B cell (primary cell): ENCODE data around the gene RNFT2. TPM values are rescaled to one million over a fixed set of nuclear protein-coding genes. Genes with fewer than 3 reads are reported as not detected.
A peak's percentile ranks its signal among the peaks of the same experiment; 100 is the strongest.

ENCODE experiments used
- ATAC-seq: fragments of 200-7000 bp; cut with Tn5 transposase; one replicate; pipeline ENCODE4 v1.10.0; 2021; ENCODE audit warnings: low read depth, mild to moderate bottlenecking, moderate number of reproducible peaks, moderate library complexity
- CTCF ChIA-PET: fragments of 350-600 bp; sonication (Branson Sonifier 250); formaldehyde crosslinking; loops from one replicate; lab custom pipeline; 2021; ENCODE audit warnings: antibody characterized with exemption, inconsistent platforms; lab: Charles Lee
- POLR2A ChIA-PET: fragments of 350-600 bp; sonication (Branson Sonifier 250); formaldehyde crosslinking; loops from one replicate; lab custom pipeline; 2021; ENCODE audit warnings: antibody characterized with exemption; lab: Charles Lee
- DNase-seq: peaks from one replicate; pipeline ENCODE4 v3.0.0; 2013
- H2AFZ ChIP-seq: 2 replicates; pipeline ENCODE4 v1.6.1; 2012; ENCODE audit warnings: mild to moderate bottlenecking, low read depth, low read length; ENCODE audit not compliant: insufficient read depth, poor library complexity, severe bottlenecking
- H3K27ac ChIP-seq, 2 donors: 1 replicate in 1 of 2; 2 replicates in 1 of 2; pipeline ENCODE4 v1.5.1; 2012 to 2013; ENCODE audit warnings: low read length in 2 of 2, mild to moderate bottlenecking in 2 of 2, moderate library complexity in 1 of 2
- H3K27me3 ChIP-seq, 4 experiments: fragments of 200-600 bp in 1 of 4; sonication (generic) in 1 of 4; replicated peaks in 1 of 4; 1 replicate in 2 of 4; 2 replicates in 2 of 4; pipeline versions ENCODE4 v1.6.1 to v1.7.0; 2013 to 2016; ENCODE audit warnings: low read length in 3 of 4, mild to moderate bottlenecking in 2 of 4, mixed read lengths in 1 of 4, moderate library complexity in 1 of 4; ENCODE audit not compliant: insufficient read depth in 4 of 4, control insufficient read depth in 3 of 4; ENCODE audit errors: control extremely low read depth in 1 of 4
- H3K36me3 ChIP-seq, 2 experiments: replicated peaks in 1 of 2; 1 replicate in 1 of 2; 2 replicates in 1 of 2; pipeline versions ENCODE4 v1.6.1 to v1.7.1; 2013; ENCODE audit warnings: low read length in 1 of 2; ENCODE audit not compliant: insufficient read depth in 2 of 2, control insufficient read depth in 1 of 2; ENCODE audit errors: control extremely low read depth in 1 of 2, extremely low read depth in 1 of 2
- H3K4me1 ChIP-seq, 2 donors: fragments of 200-600 bp in 1 of 2; sonication (generic) in 1 of 2; 1 replicate in 1 of 2; 2 replicates in 1 of 2; pipeline versions ENCODE4 v1.5.1 to v1.6.1; 2013 to 2017; ENCODE audit warnings: low read length in 2 of 2; ENCODE audit not compliant: control insufficient read depth in 2 of 2, insufficient read depth in 2 of 2
- H3K4me2 ChIP-seq: replicated peaks from 2 replicates; pipeline ENCODE3; 2012; ENCODE audit warnings: mild to moderate bottlenecking, low read depth, low read length; ENCODE audit not compliant: poor library complexity, severe bottlenecking
- H3K4me3 ChIP-seq, 5 experiments: fragments of 200-600 bp in 1 of 5; sonication (generic) in 1 of 5; 1 replicate in 3 of 5; 2 replicates in 2 of 5; pipeline versions ENCODE4 v1.5.1 to v1.7.0; 2011 to 2016; ENCODE audit warnings: low read length in 4 of 5, mild to moderate bottlenecking in 4 of 5, low read depth in 2 of 5, control low read depth in 1 of 5, moderate library complexity in 1 of 5; ENCODE audit not compliant: insufficient read depth in 1 of 5; ENCODE audit errors: control extremely low read depth in 1 of 5, extremely low read depth in 1 of 5
- H3K79me2 ChIP-seq: fragments of 200-600 bp; sonication (generic); one replicate; pipeline ENCODE4 v1.6.0; 2016; ENCODE audit warnings: low read length; ENCODE audit not compliant: control insufficient read depth, insufficient read depth
- H3K9ac ChIP-seq: fragments of 200-600 bp; sonication (generic); 2 replicates; pipeline ENCODE4 v1.6.1; 2017; ENCODE audit warnings: mild to moderate bottlenecking, low read length, moderate library complexity
- H3K9me3 ChIP-seq, 3 donors: one replicate each; pipeline versions ENCODE4 v1.6.1 to v1.7.1; 2013; ENCODE audit warnings: low read length in 2 of 3; ENCODE audit not compliant: control insufficient read depth in 2 of 3, insufficient read depth in 1 of 3; ENCODE audit errors: control extremely low read depth in 1 of 3
- H4K20me1 ChIP-seq: 2 replicates; pipeline ENCODE4 v1.6.0; 2012; ENCODE audit warnings: mild to moderate bottlenecking, low read length; ENCODE audit not compliant: insufficient read depth, control insufficient read depth, poor library complexity, severe bottlenecking
- H3K27ac Mint-ChIP-seq: one replicate; pipeline ENCODE4 v1.8.0; 2021; ENCODE audit warnings: mixed read lengths
- H3K27me3 Mint-ChIP-seq: one replicate; pipeline ENCODE4 v1.8.0; 2021; ENCODE audit warnings: mixed read lengths
- H3K4me1 Mint-ChIP-seq: one replicate; pipeline ENCODE4 v1.8.0; 2021; ENCODE audit warnings: mixed read lengths
- H3K4me3 Mint-ChIP-seq: one replicate; pipeline ENCODE4 v1.8.0; 2021; ENCODE audit warnings: mixed read lengths
- H3K9me3 Mint-ChIP-seq: one replicate; pipeline ENCODE4 v1.8.0; 2022; ENCODE audit warnings: mixed read lengths; ENCODE audit not compliant: insufficient read depth
- EZH2 ChIP-seq: IDR thresholded peaks from 2 replicates; pipeline ENCODE4 v1.6.1; 2012; ENCODE audit warnings: borderline replicate concordance, low read depth, mild to moderate bottlenecking, moderate library complexity, low read length; ENCODE audit not compliant: insufficient read depth, poor library complexity, severe bottlenecking
- WGBS: methylation state at CpG from one replicate; pipeline ENCODE4 v1.1.5; 2013; ENCODE audit warnings: missing lambda C conversion rate; ENCODE audit not compliant: insufficient coverage; 5-methylcytosine and 5-hydroxymethylcytosine counted together
- intact Hi-C: fragments of 100-400 bp; cut with micrococcal nuclease; formaldehyde crosslinking; loops from one replicate; pipeline ENCODE4 v1.10.0; 2022
- polyA plus RNA-seq: library from polyadenylated mRNA; depleted of rRNA; stranded (reverse); fragments of >200 nt; gene quantifications from 2 replicates; pipeline ENCODE4 v1.2.3, GENCODE V29; 2012
- total RNA-seq, 2 donors: library from RNA; stranded (reverse); fragments of 120-200 nt in 1 of 2; gene quantifications; 1 replicate in 1 of 2; 2 replicates in 1 of 2; pipeline versions ENCODE4 v1.2.3 to v1.2.4, GENCODE V29; 2013 to 2022
- TF ChIP-seq, protein P1 (sequence below): fragments of 200-600 bp; IDR thresholded peaks from one replicate; pipeline ENCODE4 v1.8.0; 2022; ENCODE audit warnings: antibody characterized with exemption, mild to moderate bottlenecking

The RNFT2 gene
- total and polyA plus RNA-seq, 2 donors (not counting 1 experiment from before 2014, with no cell fraction given): 5.2 to 18.2 TPM

GRCh38 chr12:116800918-116801317 lies 62.8 kb downstream of the RNFT2 start:
- H3K4me1 ChIP-seq: peaks cover 33 to 42% of the 10 kb centered on the region in 2 donors
- H4K20me1 ChIP-seq: no peaks in the 10 kb centered on the region
- H3K27me3 ChIP-seq: no peaks in the 10 kb centered on the region
- Mint-ChIP-seq H3K4me1 (peaks cover 43% of the 10 kb centered on the region), H3K27me3 (no peaks in the 10 kb centered on the region), H3K27ac (peak overlapping the region; percentile 83), H3K4me3 (no peak overlapping the region), H3K9me3 (peaks cover 7% of the 10 kb centered on the region)
- intact Hi-C loops: loop anchor here (5.0 kb wide), 1 partner anchor 64 kb away; the partner anchor contains the start of genes RNFT2 and SPRING1
- no CpG with 5 or more reads among the region's 2 CpGs for WGBS
- H3K4me3 ChIP-seq: no peak overlapping the region
- no peak overlapping the region for H3K4me2 ChIP-seq
- H3K9ac ChIP-seq: no peak overlapping the region
- ChIA-PET POLR2A (no interaction called here), CTCF (interaction anchor here (1.2 kb wide), 1 partner anchor 80 kb away, joined by 4 read pairs; the partner anchor contains the start of gene HRK)
- ATAC-seq (no peak), DNase-seq (no peak)
- H3K79me2 ChIP-seq: no peaks in the 10 kb centered on the region
- TF ChIP-seq, protein P1, sequence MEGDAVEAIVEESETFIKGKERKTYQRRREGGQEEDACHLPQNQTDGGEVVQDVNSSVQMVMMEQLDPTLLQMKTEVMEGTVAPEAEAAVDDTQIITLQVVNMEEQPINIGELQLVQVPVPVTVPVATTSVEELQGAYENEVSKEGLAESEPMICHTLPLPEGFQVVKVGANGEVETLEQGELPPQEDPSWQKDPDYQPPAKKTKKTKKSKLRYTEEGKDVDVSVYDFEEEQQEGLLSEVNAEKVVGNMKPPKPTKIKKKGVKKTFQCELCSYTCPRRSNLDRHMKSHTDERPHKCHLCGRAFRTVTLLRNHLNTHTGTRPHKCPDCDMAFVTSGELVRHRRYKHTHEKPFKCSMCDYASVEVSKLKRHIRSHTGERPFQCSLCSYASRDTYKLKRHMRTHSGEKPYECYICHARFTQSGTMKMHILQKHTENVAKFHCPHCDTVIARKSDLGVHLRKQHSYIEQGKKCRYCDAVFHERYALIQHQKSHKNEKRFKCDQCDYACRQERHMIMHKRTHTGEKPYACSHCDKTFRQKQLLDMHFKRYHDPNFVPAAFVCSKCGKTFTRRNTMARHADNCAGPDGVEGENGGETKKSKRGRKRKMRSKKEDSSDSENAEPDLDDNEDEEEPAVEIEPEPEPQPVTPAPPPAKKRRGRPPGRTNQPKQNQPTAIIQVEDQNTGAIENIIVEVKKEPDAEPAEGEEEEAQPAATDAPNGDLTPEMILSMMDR: no peak
- no peak for TF ChIP-seq EZH2
- no peak overlapping the region for H2AFZ ChIP-seq
- H3K27ac ChIP-seq: no peak overlapping the region
- peaks cover 0 to 5% of the 10 kb centered on the region in 2 experiments for H3K36me3 ChIP-seq
- peaks cover 4 to 36% (median 22%) of the 10 kb centered on the region in 3 donors for H3K9me3 ChIP-seq

GRCh38 chr12:116802018-116802417 lies 63.9 kb downstream of the RNFT2 start:
- Histone ChIP-seq H3K4me3 (no peak overlapping the region), H3K27me3 (no peaks in the 10 kb centered on the region), H3K9me3 (peaks cover 4 to 36% (median 22%) of the 10 kb centered on the region in 3 donors), H3K79me2 (no peaks in the 10 kb centered on the region), H3K4me1 (peaks cover 33 to 42% of the 10 kb centered on the region in 2 donors), H3K4me2 (no peak overlapping the region), H2AFZ (no peak overlapping the region), H3K36me3 (peaks cover 0 to 5% of the 10 kb centered on the region in 2 experiments), H4K20me1 (no peaks in the 10 kb centered on the region), H3K27ac (peak overlapping the region in 1 of 2 donors; percentile 93), H3K9ac (no peak overlapping the region)
- Mint-ChIP-seq H3K4me3 (no peak overlapping the region), H3K27me3 (no peaks in the 10 kb centered on the region), H3K9me3 (peaks cover 7% of the 10 kb centered on the region), H3K27ac (peak overlapping the region; percentile 83), H3K4me1 (peaks cover 48% of the 10 kb centered on the region)
- TF ChIP-seq EZH2: no peak
- TF ChIP-seq, protein P1: no peak
- no peak for DNase-seq
- intact Hi-C loops: loop anchor here (2.0 to 5.0 kb wide), 2 partner anchors 65 to 79 kb away; partner anchors contain the start of genes HRK, RNFT2 and SPRING1
- CTCF ChIA-PET: no interaction called here
- no peak for ATAC-seq
- WGBS: 90% methylated on average over 2 of the region's 3 CpGs
- POLR2A ChIA-PET: interaction anchor here (0.9 kb wide), 1 partner anchor 17 kb away, joined by 6 read pairs; no protein-coding TSS in a partner anchor
